Measurements from ENCODE around the gene PCGF5. TPM values are rescaled to one million over a fixed set of nuclear protein-coding genes. Genes with fewer than 3 reads are reported as not detected.
"Not testable (repeated sequence)": the region's sequence is repeated elsewhere in the genome, so short reads cannot be mapped to it uniquely, and the experiment has no call there.

Gene PCGF5
- total RNA-seq, 3 donors from 2014 or later (not counting 1 experiment from before 2014, with no cell fraction given) = 52.5 to 60.2 (median 58.6) TPM

- ATAC-seq (no peak), DNase-seq (no peak)
- Mint-ChIP-seq H3K9me3 (no peaks in the 10 kb centered on the region), H3K27ac (no peak overlapping the region), H3K4me1 (peaks cover 0 to 6% of the 10 kb centered on the region in 2 donors), H3K36me3 (peaks cover 22% of the 10 kb centered on the region), H3K27me3 (ENCODE audit: low read depth in 2 of 2) (no peaks in the 10 kb centered on the region), H3K4me3 (no peak overlapping the region)
- Histone ChIP-seq H3K4me3 (ENCODE audit: low read length) (no peak overlapping the region), H3K27ac (ENCODE audit: low read length) (no peak overlapping the region), H3K4me1 (ENCODE audit: control insufficient read depth, insufficient read depth, low read length) (no peaks in the 10 kb centered on the region), H3K27me3 (ENCODE audit: control insufficient read depth, insufficient read depth, low read length) (no peaks in the 10 kb centered on the region), H3K36me3 (ENCODE audit: control insufficient read depth, insufficient read depth, low read length) (peaks cover 33% of the 10 kb centered on the region), H3K9me3 (ENCODE audit: control insufficient read depth, insufficient read depth, low read length) (no peaks in the 10 kb centered on the region)
- intact Hi-C loops (cut with micrococcal nuclease) = loop anchor here (5.0 kb wide), 1 partner anchor 1458 kb away; no protein-coding TSS in a partner anchor
- no CpG with 5 or more reads among the region's 1 CpG for WGBS (ENCODE audit: insufficient coverage)
- TF ChIP-seq CTCF (IDR thresholded peaks at IDR 0.05) = no peak
These were observed 29.9 kb downstream of the PCGF5 start for GRCh38 chr10:91250341-91250740.

GRCh38 chr10:91251430-91252056 lies 31.1 kb downstream of the PCGF5 start:
- DNase-seq (peak; percentile 22 to 84), ATAC-seq (peak; percentile 84 to 91 (median 86))
- H3K4me1 Mint-ChIP-seq = peaks cover 0 to 6% of the 10 kb centered on the region in 2 donors
- H3K36me3 Mint-ChIP-seq = peaks cover 29% of the 10 kb centered on the region
- Histone ChIP-seq H3K27me3 (ENCODE audit: control insufficient read depth, insufficient read depth, low read length) (no peaks in the 10 kb centered on the region), H3K4me3 (ENCODE audit: low read length) (no peak overlapping the region), H3K4me1 (ENCODE audit: control insufficient read depth, insufficient read depth, low read length) (no peaks in the 10 kb centered on the region), H3K9me3 (ENCODE audit: control insufficient read depth, insufficient read depth, low read length) (no peaks in the 10 kb centered on the region), H3K27ac (ENCODE audit: low read length) (no peak overlapping the region), H3K36me3 (ENCODE audit: control insufficient read depth, insufficient read depth, low read length) (peaks cover 42% of the 10 kb centered on the region)
- intact Hi-C loops (cut with micrococcal nuclease) = loop anchor here (1.0 to 5.0 kb wide), 6 partner anchors 31 to 1459 kb away; partner anchors contain the start of gene PCGF5
- H3K27me3 Mint-ChIP-seq (ENCODE audit: low read depth in 2 of 2) = no peaks in the 10 kb centered on the region
- H3K9me3 Mint-ChIP-seq = no peaks in the 10 kb centered on the region
- TF ChIP-seq CTCF (IDR thresholded peaks at IDR 0.05) = peak; percentile 96
- no peak overlapping the region for H3K4me3 Mint-ChIP-seq
- no peak overlapping the region for H3K27ac Mint-ChIP-seq

GRCh38 chr10:91253300-91253699 lies 32.8 kb downstream of the PCGF5 start:
- Histone ChIP-seq H3K27ac (ENCODE audit: low read length) (no peak overlapping the region), H3K9me3 (ENCODE audit: control insufficient read depth, insufficient read depth, low read length) (no peaks in the 10 kb centered on the region), H3K4me1 (ENCODE audit: control insufficient read depth, insufficient read depth, low read length) (no peaks in the 10 kb centered on the region), H3K27me3 (ENCODE audit: control insufficient read depth, insufficient read depth, low read length) (no peaks in the 10 kb centered on the region), H3K4me3 (ENCODE audit: low read length) (no peak overlapping the region), H3K36me3 (ENCODE audit: control insufficient read depth, insufficient read depth, low read length) (peaks cover 49% of the 10 kb centered on the region)
- DNase-seq (no peak), ATAC-seq (no peak)
- Mint-ChIP-seq H3K9me3 (no peaks in the 10 kb centered on the region), H3K27me3 (ENCODE audit: low read depth in 2 of 2) (no peaks in the 10 kb centered on the region), H3K4me3 (no peak overlapping the region), H3K4me1 (peaks cover 0 to 6% of the 10 kb centered on the region in 2 donors), H3K36me3 (peaks cover 29% of the 10 kb centered on the region), H3K27ac (no peak overlapping the region)
- no peak for TF ChIP-seq CTCF (IDR thresholded peaks at IDR 0.05)
- intact Hi-C loops (cut with micrococcal nuclease) = loop anchor here (5.0 kb wide), 1 partner anchor 1461 kb away; no protein-coding TSS in a partner anchor
- WGBS (ENCODE audit: insufficient coverage) = 97% methylated on average over 3 of the region's 4 CpGs

- Mint-ChIP-seq H3K27ac (no peak overlapping the region), H3K9me3 (no peaks in the 10 kb centered on the region), H3K4me3 (no peak overlapping the region), H3K27me3 (ENCODE audit: low read depth in 2 of 2) (no peaks in the 10 kb centered on the region), H3K4me1 (peaks cover 0 to under 1% of the 10 kb centered on the region in 2 donors), H3K36me3 (peaks cover 24% of the 10 kb centered on the region)
- Histone ChIP-seq H3K36me3 (ENCODE audit: control insufficient read depth, insufficient read depth, low read length) (peaks cover 54% of the 10 kb centered on the region), H3K4me1 (ENCODE audit: control insufficient read depth, insufficient read depth, low read length) (no peaks in the 10 kb centered on the region), H3K9me3 (ENCODE audit: control insufficient read depth, insufficient read depth, low read length) (no peaks in the 10 kb centered on the region), H3K27me3 (ENCODE audit: control insufficient read depth, insufficient read depth, low read length) (no peaks in the 10 kb centered on the region), H3K4me3 (ENCODE audit: low read length) (no peak overlapping the region), H3K27ac (ENCODE audit: low read length) (no peak overlapping the region)
- TF ChIP-seq CTCF (IDR thresholded peaks at IDR 0.05) = no peak
- ATAC-seq = no peak
- intact Hi-C loops (cut with micrococcal nuclease) = no loop called here
- WGBS (ENCODE audit: insufficient coverage) = 89% methylated on average over 3 of the region's 3 CpGs
- no peak for DNase-seq
These were observed 36.8 kb downstream of the PCGF5 start for GRCh38 chr10:91257310-91257709.

GRCh38 chr10:91260417-91260816 lies 40.0 kb downstream of the PCGF5 start:
- H3K36me3 Mint-ChIP-seq = not testable (repeated sequence)

More at GRCh38 chr10:91260417-91260816, 40.0 kb downstream of the PCGF5 start:
- H3K27ac ChIP-seq (ENCODE audit: low read length); H3K9me3 ChIP-seq (ENCODE audit: control insufficient read depth, insufficient read depth, low read length); H3K4me1 ChIP-seq (ENCODE audit: control insufficient read depth, insufficient read depth, low read length); intact Hi-C loops (cut with micrococcal nuclease); H3K27ac Mint-ChIP-seq; ATAC-seq; H3K9me3 Mint-ChIP-seq; H3K4me1 Mint-ChIP-seq; H3K27me3 Mint-ChIP-seq (ENCODE audit: low read depth in 2 of 2); H3K27me3 ChIP-seq (ENCODE audit: control insufficient read depth, insufficient read depth, low read length); H3K4me3 ChIP-seq (ENCODE audit: low read length); H3K4me3 Mint-ChIP-seq; DNase-seq: not testable (repeated sequence)
- peaks cover 36% of the 10 kb centered on the region for H3K36me3 ChIP-seq (ENCODE audit: control insufficient read depth, insufficient read depth, low read length)
- WGBS (ENCODE audit: insufficient coverage) = no CpG with 5 or more reads among the region's 3 CpGs
